Fibroblast of the aortic adventitia (primary cell): Measurements from ENCODE around the gene HPS3. TPM values are rescaled to one million over a fixed set of nuclear protein-coding genes. Genes with fewer than 3 reads are reported as not detected.
"Not testable (repeated sequence)": the region's sequence is repeated elsewhere in the genome, so short reads cannot be mapped to it uniquely, and the experiment has no call there.

Experiments used
- DNase-seq: peaks from one replicate; pipeline ENCODE4 v3.0.0-alpha.2; 2010; ENCODE audit warnings: low read depth
- H3K4me3 ChIP-seq: 2 replicates; pipeline ENCODE4 v1.5.1; 2011; ENCODE audit warnings: low read depth, mild to moderate bottlenecking, control low read depth, low read length, moderate library complexity
- CTCF ChIP-seq: IDR thresholded peaks from 2 replicates; pipeline ENCODE4 v1.5.1; 2011; ENCODE audit warnings: mild to moderate bottlenecking, low read length, control low read depth, inconsistent platforms; ENCODE audit not compliant: insufficient read depth
- total RNA-seq: library from RNA; depleted of rRNA; stranded (reverse); fragments of >200 nt; gene quantifications from 2 replicates; pipeline ENCODE4 v1.2.3, GENCODE V29; 2012; ENCODE audit warnings: low replicate concordance

HPS3 gene
- total RNA-seq, 1 donor: 33.0 TPM

GRCh38 chr3:149086232-149086988 is 43.0 kb upstream of the HPS3 start, which contains the start of gene HLTF:
Gene HLTF, minus strand, starts transcription at chr3:149086533. Its CDS starts 197 bp downstream, at chr3:149086336.
- no peak for TF ChIP-seq CTCF
- H3K4me3 ChIP-seq: peak within 1 kb of the TSS; percentile 85
- peak; percentile 99 for DNase-seq

- no peak for DNase-seq
- no peak overlapping the region for H3K4me3 ChIP-seq
- TF ChIP-seq CTCF: no peak
These were observed 42.2 kb upstream of the HPS3 start for GRCh38 chr3:149087208-149087607.

- no peak overlapping the region for H3K4me3 ChIP-seq
- DNase-seq: no peak
- TF ChIP-seq CTCF: no peak
These were observed 40.0 kb upstream of the HPS3 start for GRCh38 chr3:149089395-149089794.

- DNase-seq: no peak
- no peak overlapping the region for H3K4me3 ChIP-seq
- TF ChIP-seq CTCF: no peak
These were observed 39.0 kb upstream of the HPS3 start for GRCh38 chr3:149090461-149090860.

GRCh38 chr3:149090907-149091306 is 38.5 kb upstream of the HPS3 start:
- no peak for DNase-seq
- TF ChIP-seq CTCF: no peak
- no peak overlapping the region for H3K4me3 ChIP-seq

- no peak for TF ChIP-seq CTCF
- DNase-seq: no peak
- H3K4me3 ChIP-seq: no peak overlapping the region
These were observed 37.5 kb upstream of the HPS3 start for GRCh38 chr3:149091983-149092382.

GRCh38 chr3:149095487-149095886 is 34.0 kb upstream of the HPS3 start:
- DNase-seq: no peak
- TF ChIP-seq CTCF: no peak
- H3K4me3 ChIP-seq: no peak overlapping the region

- not testable (repeated sequence) for H3K4me3 ChIP-seq, DNase-seq
These were observed 31.5 kb upstream of the HPS3 start for GRCh38 chr3:149097987-149098386.
